ENCODE data around the gene STOX2. TPM values are rescaled to one million over a fixed set of nuclear protein-coding genes. Genes with fewer than 3 reads are reported as not detected.

STOX2 gene
- total and polyA plus RNA-seq, 2 donors, result 1.3 to 5.3 TPM

DNA sequence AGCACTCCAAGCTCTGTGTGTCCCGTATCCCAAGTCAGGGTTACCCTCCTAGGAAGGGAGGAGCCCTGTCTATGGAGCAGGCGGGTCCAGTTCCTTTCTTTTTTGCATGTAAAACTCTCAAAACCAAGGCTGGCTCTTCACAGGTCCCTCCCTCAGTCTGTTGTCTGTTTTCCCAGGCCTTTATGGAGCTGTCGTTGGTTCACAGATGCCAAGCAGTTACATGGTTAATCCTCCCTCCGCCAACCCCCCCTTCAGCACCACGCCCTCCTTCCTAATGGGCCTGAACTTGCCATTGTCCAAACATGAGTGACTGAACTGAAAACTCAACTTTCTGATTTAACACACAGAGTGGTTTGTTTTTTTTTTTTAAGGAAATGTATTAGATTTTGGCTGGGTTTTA lies 148.3 kb downstream of the STOX2 start:
- Histone ChIP-seq H3K4me3 (ENCODE audit: low read length in 2 of 2) (no peak overlapping the region), H3K27ac (ENCODE audit: low read depth in 1 of 2, low read length in 1 of 2) (no peak overlapping the region), H3K27me3 (ENCODE audit: control insufficient read depth in 2 of 2, insufficient read depth in 1 of 2, low read length in 1 of 2) (no peaks in the 10 kb centered on the region), H3K9me3 (ENCODE audit: control insufficient read depth in 2 of 2, insufficient read depth in 1 of 2, low read length in 1 of 2) (no peaks in the 10 kb centered on the region), H3K4me1 (ENCODE audit: control insufficient read depth in 2 of 2, insufficient read depth in 2 of 2, low read length in 2 of 2) (no peaks in the 10 kb centered on the region), H3K36me3 (ENCODE audit: control insufficient read depth in 2 of 2, insufficient read depth in 2 of 2, low read length in 1 of 2) (no peaks in the 10 kb centered on the region)
- no peak for DNase-seq (ENCODE audit: low read depth in 6 of 9, low spot score in 9 of 9)
- WGBS, result 92% methylated on average over 5 of the region's 5 CpGs

DNA sequence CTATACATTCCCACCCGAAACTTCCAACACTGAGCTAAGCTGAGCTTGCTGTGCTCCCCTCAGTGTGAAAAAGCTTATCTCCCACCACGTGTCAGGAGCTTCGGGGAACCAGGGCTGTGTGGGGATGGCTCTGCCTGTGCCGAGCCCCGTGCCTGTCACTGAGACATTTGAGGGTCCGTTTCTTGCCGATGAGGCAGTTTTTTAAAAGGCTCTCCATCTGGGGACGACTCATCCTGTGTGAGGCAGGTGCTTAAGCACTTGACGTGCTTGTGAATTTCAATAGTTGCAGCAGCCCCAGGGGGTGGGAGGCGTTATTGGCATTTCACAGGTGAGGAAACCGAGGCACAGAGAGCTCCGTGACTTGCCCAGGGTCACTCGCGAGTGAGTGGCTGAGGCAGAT lies 151.8 kb downstream of the STOX2 start:
- Histone ChIP-seq H3K4me1 (ENCODE audit: control insufficient read depth in 2 of 2, insufficient read depth in 2 of 2, low read length in 2 of 2) (no peaks in the 10 kb centered on the region), H3K9me3 (ENCODE audit: control insufficient read depth in 2 of 2, insufficient read depth in 1 of 2, low read length in 1 of 2) (no peaks in the 10 kb centered on the region), H3K27ac (ENCODE audit: low read depth in 1 of 2, low read length in 1 of 2) (no peak overlapping the region), H3K4me3 (ENCODE audit: low read length in 2 of 2) (no peak overlapping the region), H3K36me3 (ENCODE audit: control insufficient read depth in 2 of 2, insufficient read depth in 2 of 2, low read length in 1 of 2) (no peaks in the 10 kb centered on the region), H3K27me3 (ENCODE audit: control insufficient read depth in 2 of 2, insufficient read depth in 1 of 2, low read length in 1 of 2) (no peaks in the 10 kb centered on the region)
- DNase-seq (ENCODE audit: low read depth in 6 of 9, low spot score in 9 of 9), result no peak
- 91% methylated on average over 14 of the region's 14 CpGs for WGBS

DNA sequence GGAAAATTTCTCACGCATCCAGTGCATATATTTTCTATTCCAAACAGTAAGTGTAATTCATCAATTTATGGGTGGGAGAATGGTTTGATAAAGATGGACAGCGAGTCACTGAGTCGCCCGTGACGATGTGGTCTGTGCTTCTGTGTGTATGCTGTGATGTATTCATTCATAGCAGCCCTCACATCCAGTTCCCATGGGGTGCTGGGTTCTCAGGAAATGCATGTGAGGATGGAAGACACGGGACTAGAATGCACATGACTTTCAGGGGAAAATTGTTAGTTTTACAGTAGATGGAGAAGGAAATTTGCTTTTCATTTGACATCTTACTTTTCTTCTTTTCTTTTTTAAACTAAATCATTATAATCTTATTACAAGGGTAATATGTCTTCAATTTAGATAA lies 152.9 kb downstream of the STOX2 start:
- Histone ChIP-seq H3K9me3 (ENCODE audit: control insufficient read depth in 2 of 2, insufficient read depth in 1 of 2, low read length in 1 of 2) (no peaks in the 10 kb centered on the region), H3K36me3 (ENCODE audit: control insufficient read depth in 2 of 2, insufficient read depth in 2 of 2, low read length in 1 of 2) (no peaks in the 10 kb centered on the region), H3K27me3 (ENCODE audit: control insufficient read depth in 2 of 2, insufficient read depth in 1 of 2, low read length in 1 of 2) (no peaks in the 10 kb centered on the region), H3K4me1 (ENCODE audit: control insufficient read depth in 2 of 2, insufficient read depth in 2 of 2, low read length in 2 of 2) (no peaks in the 10 kb centered on the region), H3K4me3 (ENCODE audit: low read length in 2 of 2) (no peak overlapping the region), H3K27ac (ENCODE audit: low read depth in 1 of 2, low read length in 1 of 2) (no peak overlapping the region)
- 96% methylated on average over 6 of the region's 6 CpGs for WGBS
- no peak for DNase-seq (ENCODE audit: low read depth in 6 of 9, low spot score in 9 of 9)

DNA sequence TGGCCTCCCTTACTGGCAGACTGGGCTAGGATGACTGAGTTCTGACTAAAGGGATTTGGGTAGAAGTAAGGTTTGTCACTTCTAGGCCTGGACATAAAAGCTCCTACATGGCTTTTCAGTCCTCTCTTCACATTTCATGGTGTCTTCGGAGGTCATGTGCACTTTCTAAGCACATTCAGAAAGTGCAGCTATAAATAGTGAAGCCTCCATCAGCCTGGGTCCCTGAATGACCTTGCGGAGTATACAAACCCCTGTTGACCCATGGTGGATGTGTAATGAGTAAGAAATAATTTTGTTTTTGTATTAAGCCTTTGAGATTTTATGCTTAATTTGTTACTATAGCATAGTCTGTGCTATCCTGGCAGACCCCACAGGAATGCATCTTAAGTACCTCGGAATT lies 154.0 kb downstream of the STOX2 start:
- H3K27me3 ChIP-seq (ENCODE audit: control insufficient read depth in 2 of 2, insufficient read depth in 1 of 2, low read length in 1 of 2), result no peaks in the 10 kb centered on the region

DNA sequence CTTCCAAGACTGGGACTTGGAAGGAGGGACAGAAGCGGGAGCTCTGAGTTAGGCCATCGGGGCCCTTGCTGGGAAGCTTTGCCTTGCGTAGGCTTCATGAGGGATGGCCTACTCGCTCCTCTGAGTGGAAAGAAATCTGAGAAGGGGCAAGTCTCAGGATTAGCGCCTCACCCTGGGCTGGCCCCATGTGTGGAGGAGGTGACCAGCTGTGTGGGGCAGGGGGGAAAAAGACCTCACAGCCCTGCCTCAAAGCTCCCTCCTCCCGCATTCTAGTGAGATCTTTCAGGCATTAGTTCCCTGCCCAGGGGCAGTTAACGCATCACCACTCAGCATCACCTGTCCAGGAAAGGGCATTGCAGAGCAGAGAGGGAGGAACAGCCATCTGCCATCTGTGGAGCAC lies 156.5 kb downstream of the STOX2 start:
- H3K36me3 ChIP-seq (ENCODE audit: control insufficient read depth in 2 of 2, insufficient read depth in 2 of 2, low read length in 1 of 2), result no peaks in the 10 kb centered on the region
- H3K27ac ChIP-seq (ENCODE audit: low read depth in 1 of 2, low read length in 1 of 2), result no peak overlapping the region
- H3K27me3 ChIP-seq (ENCODE audit: control insufficient read depth in 2 of 2, insufficient read depth in 1 of 2, low read length in 1 of 2), result no peaks in the 10 kb centered on the region
- no peak overlapping the region for H3K4me3 ChIP-seq (ENCODE audit: low read length in 2 of 2)
- DNase-seq (ENCODE audit: low read depth in 6 of 9, low spot score in 9 of 9), result no peak
- H3K4me1 ChIP-seq (ENCODE audit: control insufficient read depth in 2 of 2, insufficient read depth in 2 of 2, low read length in 2 of 2), result no peaks in the 10 kb centered on the region
- no peaks in the 10 kb centered on the region for H3K9me3 ChIP-seq (ENCODE audit: control insufficient read depth in 2 of 2, insufficient read depth in 1 of 2, low read length in 1 of 2)
- 88% methylated on average over 7 of the region's 7 CpGs for WGBS

More for the DNA sequence above, 154.0 kb downstream of the STOX2 start:
- no peak overlapping the region for H3K4me3 ChIP-seq (ENCODE audit: low read length in 2 of 2)
- no peaks in the 10 kb centered on the region for H3K36me3 ChIP-seq (ENCODE audit: control insufficient read depth in 2 of 2, insufficient read depth in 2 of 2, low read length in 1 of 2)
- H3K27ac ChIP-seq (ENCODE audit: low read depth in 1 of 2, low read length in 1 of 2), result no peak overlapping the region
- no peaks in the 10 kb centered on the region for H3K9me3 ChIP-seq (ENCODE audit: control insufficient read depth in 2 of 2, insufficient read depth in 1 of 2, low read length in 1 of 2)
- no peaks in the 10 kb centered on the region for H3K4me1 ChIP-seq (ENCODE audit: control insufficient read depth in 2 of 2, insufficient read depth in 2 of 2, low read length in 2 of 2)
- no peak for DNase-seq (ENCODE audit: low read depth in 6 of 9, low spot score in 9 of 9)
- WGBS, result 76% methylated on average over 3 of the region's 3 CpGs

DNA sequence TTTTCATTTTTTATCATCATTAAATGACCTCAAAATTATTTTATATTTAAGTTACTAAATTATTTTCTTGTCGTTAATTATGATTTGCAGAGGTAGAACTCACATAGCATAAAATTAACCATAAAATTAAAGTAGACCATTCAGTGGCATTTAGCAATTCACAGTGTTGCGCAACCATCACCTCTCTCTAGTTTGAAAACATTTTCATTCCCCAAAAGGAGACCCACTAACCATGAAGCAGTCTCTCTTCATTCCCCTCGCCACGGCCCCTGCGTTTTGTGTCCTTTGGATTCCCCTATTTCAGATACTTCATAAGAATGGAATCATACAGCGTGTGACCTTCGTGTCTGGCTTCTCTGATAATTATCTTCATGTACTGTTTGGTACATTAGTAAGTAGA lies 157.7 kb downstream of the STOX2 start:
- Histone ChIP-seq H3K27ac (ENCODE audit: low read depth in 1 of 2, low read length in 1 of 2) (no peak overlapping the region), H3K4me3 (ENCODE audit: low read length in 2 of 2) (no peak overlapping the region), H3K27me3 (ENCODE audit: control insufficient read depth in 2 of 2, insufficient read depth in 1 of 2, low read length in 1 of 2) (no peaks in the 10 kb centered on the region), H3K4me1 (ENCODE audit: control insufficient read depth in 2 of 2, insufficient read depth in 2 of 2, low read length in 2 of 2) (no peaks in the 10 kb centered on the region), H3K9me3 (ENCODE audit: control insufficient read depth in 2 of 2, insufficient read depth in 1 of 2, low read length in 1 of 2) (no peaks in the 10 kb centered on the region), H3K36me3 (ENCODE audit: control insufficient read depth in 2 of 2, insufficient read depth in 2 of 2, low read length in 1 of 2) (no peaks in the 10 kb centered on the region)
- 98% methylated on average over 7 of the region's 7 CpGs for WGBS
- DNase-seq (ENCODE audit: low read depth in 6 of 9, low spot score in 9 of 9), result no peak

DNA sequence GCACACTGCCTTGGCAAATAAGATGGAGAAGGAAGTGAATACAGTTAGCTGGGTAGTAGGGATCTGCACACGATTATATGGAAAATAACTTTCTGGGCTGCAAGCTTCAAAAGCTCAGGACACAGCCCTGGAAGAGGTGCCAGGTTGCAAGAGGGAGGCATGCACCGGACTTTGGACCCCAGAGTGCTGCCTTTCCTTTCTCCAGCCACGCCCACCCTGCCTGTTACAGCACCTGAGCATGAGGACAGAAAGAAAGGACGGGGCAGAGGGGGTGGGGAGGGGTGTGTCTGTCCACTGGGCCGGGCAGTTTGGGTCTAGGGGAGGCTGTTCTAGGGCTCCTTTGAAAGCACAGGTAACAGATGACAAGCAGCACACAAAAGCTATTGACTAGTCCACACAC lies 159.8 kb downstream of the STOX2 start:
- no peak overlapping the region for H3K27ac ChIP-seq (ENCODE audit: low read depth in 1 of 2, low read length in 1 of 2)
- 89% methylated on average over 5 of the region's 5 CpGs for WGBS
- no peaks in the 10 kb centered on the region for H3K9me3 ChIP-seq (ENCODE audit: control insufficient read depth in 2 of 2, insufficient read depth in 1 of 2, low read length in 1 of 2)
- no peaks in the 10 kb centered on the region for H3K36me3 ChIP-seq (ENCODE audit: control insufficient read depth in 2 of 2, insufficient read depth in 2 of 2, low read length in 1 of 2)
- no peaks in the 10 kb centered on the region for H3K4me1 ChIP-seq (ENCODE audit: control insufficient read depth in 2 of 2, insufficient read depth in 2 of 2, low read length in 2 of 2)
- H3K4me3 ChIP-seq (ENCODE audit: low read length in 2 of 2), result no peak overlapping the region
- DNase-seq (ENCODE audit: low read depth in 6 of 9, low spot score in 9 of 9), result no peak
- H3K27me3 ChIP-seq (ENCODE audit: control insufficient read depth in 2 of 2, insufficient read depth in 1 of 2, low read length in 1 of 2), result no peaks in the 10 kb centered on the region

DNA sequence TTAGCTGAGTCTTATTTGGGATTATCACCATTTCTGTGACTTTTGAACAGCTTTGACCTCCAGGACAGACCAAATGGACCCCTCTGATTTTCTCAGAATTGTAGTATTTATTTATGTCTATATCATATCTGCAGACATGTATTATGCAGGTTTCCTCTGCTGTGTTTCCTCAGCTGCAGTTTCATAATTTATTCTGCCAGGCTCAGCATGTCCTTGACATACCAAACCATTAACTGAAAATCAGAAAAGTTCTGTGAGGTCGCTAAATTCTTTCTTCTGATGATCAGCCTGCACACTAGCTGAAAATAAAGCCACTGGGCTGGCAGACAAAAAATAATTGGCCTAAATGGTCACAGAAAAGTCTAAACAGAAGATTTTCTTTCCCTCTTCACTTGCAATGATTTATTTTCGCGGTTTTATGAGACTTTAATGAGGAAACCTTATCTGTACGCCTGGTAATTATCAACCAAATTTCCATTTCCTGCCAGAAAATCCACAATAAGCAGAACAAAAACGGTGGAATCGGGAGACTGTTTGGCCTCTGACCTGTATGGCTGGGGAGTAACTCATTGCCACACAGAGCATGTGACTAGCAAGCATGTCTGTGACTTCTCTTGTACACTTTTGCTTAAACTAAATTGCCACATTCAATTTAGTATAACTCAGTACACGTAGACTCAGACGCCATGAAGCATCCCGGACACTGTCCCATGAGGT lies 161.6 kb downstream of the STOX2 start:
- H3K36me3 ChIP-seq (ENCODE audit: control insufficient read depth in 2 of 2, insufficient read depth in 2 of 2, low read length in 1 of 2), result no peaks in the 10 kb centered on the region
- no peak overlapping the region for H3K4me3 ChIP-seq (ENCODE audit: low read length in 2 of 2)
- WGBS, result 70% methylated on average over 9 of the region's 9 CpGs
- no peak for DNase-seq (ENCODE audit: low read depth in 6 of 9, low spot score in 9 of 9)
- no peaks in the 10 kb centered on the region for H3K27me3 ChIP-seq (ENCODE audit: control insufficient read depth in 2 of 2, insufficient read depth in 1 of 2, low read length in 1 of 2)
- H3K4me1 ChIP-seq (ENCODE audit: control insufficient read depth in 2 of 2, insufficient read depth in 2 of 2, low read length in 2 of 2), result no peaks in the 10 kb centered on the region
- H3K27ac ChIP-seq (ENCODE audit: low read depth in 1 of 2, low read length in 1 of 2), result no peak overlapping the region
- no peaks in the 10 kb centered on the region for H3K9me3 ChIP-seq (ENCODE audit: control insufficient read depth in 2 of 2, insufficient read depth in 1 of 2, low read length in 1 of 2)

DNA sequence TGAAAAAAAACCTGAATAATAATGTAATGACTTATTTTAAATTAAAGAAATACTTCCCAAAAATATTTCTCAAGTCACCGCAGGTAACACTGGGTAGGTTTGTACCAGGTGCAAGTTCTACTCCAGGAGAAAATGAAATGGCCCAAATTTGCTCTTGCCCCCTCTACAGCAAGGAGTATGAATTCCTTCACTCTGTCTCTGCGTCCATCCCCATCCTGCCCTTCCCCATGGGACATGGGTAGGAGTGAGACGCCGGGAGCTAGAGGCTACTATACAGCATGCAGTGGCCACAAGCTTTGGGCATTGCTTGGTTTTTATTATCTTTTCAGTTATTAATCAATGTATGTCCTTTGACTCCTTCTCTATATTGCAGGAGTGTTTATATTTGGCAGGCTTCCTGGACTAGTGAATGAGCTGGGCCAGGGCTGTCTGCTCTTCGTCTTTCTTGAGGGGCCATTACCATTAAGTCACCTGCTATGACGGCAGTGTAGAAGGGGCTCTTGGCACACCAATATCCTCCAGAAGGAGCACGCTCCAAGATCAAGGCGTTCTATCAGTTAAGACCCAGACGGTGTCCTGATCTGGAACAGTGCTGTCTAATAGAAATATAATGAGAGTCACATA lies 162.9 kb downstream of the STOX2 start:
- no peaks in the 10 kb centered on the region for H3K27me3 ChIP-seq (ENCODE audit: control insufficient read depth in 2 of 2, insufficient read depth in 1 of 2, low read length in 1 of 2)
- no peak for DNase-seq (ENCODE audit: low read depth in 6 of 9, low spot score in 9 of 9)
- no peaks in the 10 kb centered on the region for H3K4me1 ChIP-seq (ENCODE audit: control insufficient read depth in 2 of 2, insufficient read depth in 2 of 2, low read length in 2 of 2)
- H3K4me3 ChIP-seq (ENCODE audit: low read length in 2 of 2), result no peak overlapping the region
- 86% methylated on average over 9 of the region's 9 CpGs for WGBS
- H3K36me3 ChIP-seq (ENCODE audit: control insufficient read depth in 2 of 2, insufficient read depth in 2 of 2, low read length in 1 of 2), result no peaks in the 10 kb centered on the region
- no peak overlapping the region for H3K27ac ChIP-seq (ENCODE audit: low read depth in 1 of 2, low read length in 1 of 2)
- H3K9me3 ChIP-seq (ENCODE audit: control insufficient read depth in 2 of 2, insufficient read depth in 1 of 2, low read length in 1 of 2), result no peaks in the 10 kb centered on the region

Data from thymus (tissue), 11 donors.